Measurements from ENCODE around the gene PRTN3.

Gene PRTN3

GRCh38 chr19:807627-808422, 33.0 kb upstream of the PRTN3 start:
- no peak for DNase-seq (ENCODE audit: insufficient read length, low spot score)
- TF ChIP-seq POLR2A (IDR thresholded peaks at IDR 0.05; ENCODE audit: low read depth, low read length) = no peak
- FAIRE-seq = no peak

DNA sequence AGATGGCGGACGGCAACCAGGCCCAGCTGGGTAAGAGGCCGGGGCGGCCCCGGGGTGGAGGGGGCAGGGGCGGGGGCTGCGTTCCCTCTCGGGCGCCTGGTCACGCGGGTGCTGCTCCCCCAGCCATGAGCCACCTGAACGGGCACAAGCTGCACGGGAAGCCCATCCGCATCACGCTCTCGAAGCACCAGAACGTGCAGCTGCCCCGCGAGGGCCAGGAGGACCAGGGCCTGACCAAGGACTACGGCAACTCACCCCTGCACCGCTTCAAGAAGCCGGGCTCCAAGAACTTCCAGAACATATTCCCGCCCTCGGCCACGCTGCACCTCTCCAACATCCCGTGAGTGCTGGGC, 32.4 kb upstream of the PRTN3 start:
- DNase-seq (ENCODE audit: insufficient read length, low spot score) (no peak), FAIRE-seq (no peak)
- TF ChIP-seq POLR2A (IDR thresholded peaks at IDR 0.05; ENCODE audit: low read depth, low read length) = no peak

GRCh38 chr19:810077-810855, 30.5 kb upstream of the PRTN3 start:
- FAIRE-seq (no peak), DNase-seq (ENCODE audit: insufficient read length, low spot score) (peak; percentile 18)
- no peak for TF ChIP-seq POLR2A (IDR thresholded peaks at IDR 0.05; ENCODE audit: low read depth, low read length)

- DNase-seq (ENCODE audit: insufficient read length, low spot score) = no peak
- no peak for TF ChIP-seq POLR2A (IDR thresholded peaks at IDR 0.05; ENCODE audit: low read depth, low read length)
- no peak for FAIRE-seq
Measured at GRCh38 chr19:810883-811489, 29.8 kb upstream of the PRTN3 start.

- TF ChIP-seq POLR2A (IDR thresholded peaks at IDR 0.05; ENCODE audit: low read depth, low read length) = no peak
- DNase-seq (ENCODE audit: insufficient read length, low spot score) = no peak
- no peak for FAIRE-seq
Measured at GRCh38 chr19:811506-812048, 29.2 kb upstream of the PRTN3 start.

DNA sequence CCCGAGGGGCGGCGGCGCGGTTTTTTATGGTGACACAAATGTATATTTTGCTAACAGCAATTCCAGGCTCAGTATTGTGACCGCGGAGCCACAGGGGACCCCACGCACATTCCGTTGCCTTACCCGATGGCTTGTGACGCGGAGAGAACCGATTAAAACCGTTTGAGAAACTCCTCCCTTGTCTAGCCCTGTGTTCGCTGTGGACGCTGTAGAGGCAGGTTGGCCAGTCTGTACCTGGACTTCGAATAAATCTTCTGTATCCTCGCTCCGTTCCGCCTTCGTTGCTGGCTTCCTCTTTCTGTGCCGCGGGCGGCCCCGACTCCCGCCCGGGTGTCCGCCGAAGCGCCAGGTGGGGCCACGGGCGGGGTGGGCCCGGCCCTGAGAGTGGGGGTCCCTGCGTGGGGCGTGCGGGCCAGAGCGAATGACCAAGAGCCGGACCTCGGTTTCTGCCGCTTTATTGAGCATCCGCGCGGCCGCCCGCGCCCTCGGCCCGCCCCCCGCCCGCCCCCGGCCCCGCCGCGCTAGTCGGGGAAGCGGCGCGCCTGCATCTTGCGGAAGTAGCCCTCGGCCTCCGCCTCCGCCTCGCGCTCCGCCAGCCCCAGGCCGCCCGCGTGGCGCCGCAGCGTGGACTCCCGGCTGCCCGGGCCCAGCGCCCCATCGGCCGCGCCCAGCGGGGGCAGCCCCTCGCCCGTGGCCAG, 28.6 kb upstream of the PRTN3 start:
- FAIRE-seq = no peak
- TF ChIP-seq POLR2A (IDR thresholded peaks at IDR 0.05; ENCODE audit: low read depth, low read length) = no peak
- no peak for DNase-seq (ENCODE audit: insufficient read length, low spot score)

- FAIRE-seq (no peak), DNase-seq (ENCODE audit: insufficient read length, low spot score) (no peak)
- TF ChIP-seq POLR2A (IDR thresholded peaks at IDR 0.05; ENCODE audit: low read depth, low read length) = no peak
Measured at GRCh38 chr19:812747-813218, 28.0 kb upstream of the PRTN3 start.

- no peak for TF ChIP-seq POLR2A (IDR thresholded peaks at IDR 0.05; ENCODE audit: low read depth, low read length)
- DNase-seq (ENCODE audit: insufficient read length, low spot score) = no peak
- FAIRE-seq = no peak
Measured at GRCh38 chr19:813219-814151, 27.3 kb upstream of the PRTN3 start.

DNA sequence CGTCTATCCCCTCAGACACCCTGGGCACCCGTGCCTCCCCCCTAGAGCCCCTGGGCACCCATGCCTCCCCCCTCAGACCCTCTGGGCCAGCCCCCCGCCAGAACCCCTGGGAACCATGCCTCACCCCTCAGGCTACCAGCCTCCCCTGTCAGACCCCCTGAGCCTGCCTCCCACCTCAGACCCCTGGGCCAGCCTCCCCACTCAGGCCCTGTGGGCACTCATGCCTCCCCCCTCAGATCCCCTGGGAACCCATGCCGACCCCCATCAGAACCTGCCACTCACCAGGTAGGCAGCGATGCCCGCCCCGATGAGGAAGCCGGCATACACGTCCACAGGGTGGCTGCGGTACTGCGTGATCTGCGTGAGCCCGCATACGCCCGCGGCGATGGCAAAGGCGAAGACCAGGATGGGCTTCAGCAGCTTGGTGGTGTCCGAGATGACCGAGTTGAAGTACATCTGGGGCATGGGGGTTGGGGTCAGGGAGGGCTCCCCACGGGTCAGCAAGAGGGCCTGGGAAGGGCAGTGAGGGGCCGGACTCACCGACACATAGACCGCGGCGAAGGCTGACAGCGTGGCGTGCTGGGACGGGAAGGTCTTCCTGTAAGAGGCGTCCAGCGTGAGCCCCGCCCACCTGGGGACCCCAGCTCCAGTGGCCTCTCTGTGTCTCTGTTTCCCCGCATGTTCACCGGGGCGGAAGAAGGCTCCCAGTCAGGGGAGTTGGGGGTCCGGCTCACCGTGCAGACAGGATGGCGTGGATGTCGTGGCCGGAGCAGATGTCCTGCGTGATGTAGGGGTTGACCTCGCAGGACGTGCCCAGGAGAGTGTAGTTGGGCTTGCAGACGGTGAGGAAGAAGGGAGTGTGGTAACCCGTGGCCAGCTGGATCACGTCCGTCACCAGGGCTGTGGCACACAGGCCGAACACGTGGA, 26.4 kb upstream of the PRTN3 start:
- no peak for FAIRE-seq
- no peak for TF ChIP-seq POLR2A (IDR thresholded peaks at IDR 0.05; ENCODE audit: low read depth, low read length)
- DNase-seq (ENCODE audit: insufficient read length, low spot score) = peak; percentile 17

- TF ChIP-seq POLR2A (IDR thresholded peaks at IDR 0.05; ENCODE audit: low read depth, low read length) = no peak
- DNase-seq (ENCODE audit: insufficient read length, low spot score) = no peak
- no peak for FAIRE-seq
Measured at GRCh38 chr19:815079-815774, 25.6 kb upstream of the PRTN3 start.

Data from H54 (cell line).